ENCODE data around the gene PLSCR2. TPM values are rescaled to one million over a fixed set of nuclear protein-coding genes. Genes with fewer than 3 reads are reported as not detected.

Gene PLSCR2
- not detected for polyA plus RNA-seq

- H3K27ac Mint-ChIP-seq, result peak within 1 kb of the TSS in 4 of 6 donors; percentile 35 to 55 (median 43)
- peaks cover 1 to 9% (median 2%) of the 10 kb centered on the region in 3 donors for H3K27me3 Mint-ChIP-seq (ENCODE audit: low read depth in 3 of 3)
- H3K4me1 Mint-ChIP-seq, result peaks cover 6 to 13% of the 10 kb centered on the region in 2 donors
- H3K4me3 Mint-ChIP-seq, result peak within 1 kb of the TSS; percentile 75 to 83 (median 76)
- H3K9me3 Mint-ChIP-seq, result no peaks in the 10 kb centered on the region
- no peaks in the 10 kb centered on the region for H3K36me3 Mint-ChIP-seq
- DNase-seq, result peak; percentile 51 to 71 (median 62)
Measured at GRCh38 chr3:146469150-146470017, at the start of gene PLSCR2. Gene PLSCR2 (minus strand): TSS chr3:146469561. CDS start chr3:146459904, 9,657 bp downstream.

GRCh38 chr3:146517684-146518435 is 48.5 kb upstream of the PLSCR2 start:
- Mint-ChIP-seq H3K4me1 (peaks cover 11 to 26% of the 10 kb centered on the region in 2 donors), H3K4me3 (no peak overlapping the region), H3K36me3 (peaks cover 32 to 46% (median 38%) of the 10 kb centered on the region in 3 donors), H3K9me3 (no peaks in the 10 kb centered on the region), H3K27me3 (ENCODE audit: low read depth in 3 of 3) (peaks cover 0 to 3% (median 2%) of the 10 kb centered on the region in 3 donors), H3K27ac (peak overlapping the region in 2 of 6 donors; percentile 5 to 21)
- DNase-seq, result no peak

GRCh38 chr3:146513386-146514051 is 44.2 kb upstream of the PLSCR2 start:
- no peak for DNase-seq
- Mint-ChIP-seq H3K4me3 (no peak overlapping the region), H3K4me1 (peaks cover 11 to 18% of the 10 kb centered on the region in 2 donors), H3K27ac (peak overlapping the region in 5 of 6 donors; percentile 14 to 85 (median 69)), H3K27me3 (ENCODE audit: low read depth in 3 of 3) (peaks cover 0 to 3% (median 0%) of the 10 kb centered on the region in 3 donors), H3K9me3 (no peaks in the 10 kb centered on the region), H3K36me3 (peaks cover 14 to 43% (median 36%) of the 10 kb centered on the region in 3 donors)

- Mint-ChIP-seq H3K9me3 (no peaks in the 10 kb centered on the region), H3K27me3 (ENCODE audit: low read depth in 3 of 3) (peaks cover 0 to 3% (median 0%) of the 10 kb centered on the region in 3 donors), H3K36me3 (peaks cover 12 to 42% (median 38%) of the 10 kb centered on the region in 3 donors), H3K4me3 (no peak overlapping the region), H3K27ac (peak overlapping the region in 2 of 6 donors; percentile 27 to 63), H3K4me1 (peaks cover 11 to 18% of the 10 kb centered on the region in 2 donors)
- no peak for DNase-seq
Measured at GRCh38 chr3:146511402-146512134, 42.2 kb upstream of the PLSCR2 start.

- H3K9me3 Mint-ChIP-seq, result no peaks in the 10 kb centered on the region
- no peak overlapping the region for H3K4me3 Mint-ChIP-seq
- no peaks in the 10 kb centered on the region for H3K4me1 Mint-ChIP-seq
- no peak for DNase-seq
- peaks cover 6 to 37% (median 25%) of the 10 kb centered on the region in 3 donors for H3K36me3 Mint-ChIP-seq
- H3K27me3 Mint-ChIP-seq (ENCODE audit: low read depth in 3 of 3), result peaks cover 0 to 1% (median 0%) of the 10 kb centered on the region in 3 donors
- H3K27ac Mint-ChIP-seq, result no peak overlapping the region
Measured at GRCh38 chr3:146507331-146508120, 38.2 kb upstream of the PLSCR2 start.

- H3K4me3 Mint-ChIP-seq, result no peak overlapping the region
- H3K4me1 Mint-ChIP-seq, result no peaks in the 10 kb centered on the region
- H3K9me3 Mint-ChIP-seq, result no peaks in the 10 kb centered on the region
- peaks cover 4 to 26% (median 18%) of the 10 kb centered on the region in 3 donors for H3K36me3 Mint-ChIP-seq
- peaks cover 0 to 1% (median 0%) of the 10 kb centered on the region in 3 donors for H3K27me3 Mint-ChIP-seq (ENCODE audit: low read depth in 3 of 3)
- H3K27ac Mint-ChIP-seq, result no peak overlapping the region
- no peak for DNase-seq
Measured at GRCh38 chr3:146505516-146505915, 36.2 kb upstream of the PLSCR2 start.

GRCh38 chr3:146504498-146505197 is 35.3 kb upstream of the PLSCR2 start:
- no peak for DNase-seq
- H3K36me3 Mint-ChIP-seq, result peaks cover 0 to 22% (median 18%) of the 10 kb centered on the region in 3 donors
- no peak overlapping the region for H3K4me3 Mint-ChIP-seq
- H3K27me3 Mint-ChIP-seq (ENCODE audit: low read depth in 3 of 3), result peaks cover 0 to 1% (median 0%) of the 10 kb centered on the region in 3 donors
- H3K27ac Mint-ChIP-seq, result no peak overlapping the region
- H3K4me1 Mint-ChIP-seq, result no peaks in the 10 kb centered on the region
- no peaks in the 10 kb centered on the region for H3K9me3 Mint-ChIP-seq

- Mint-ChIP-seq H3K4me1 (peaks cover 2 to 4% of the 10 kb centered on the region in 2 donors), H3K27me3 (ENCODE audit: low read depth in 3 of 3) (peaks cover 0 to 1% (median 0%) of the 10 kb centered on the region in 3 donors), H3K27ac (no peak overlapping the region), H3K4me3 (no peak overlapping the region), H3K9me3 (no peaks in the 10 kb centered on the region), H3K36me3 (peaks cover 0 to 18% (median 17%) of the 10 kb centered on the region in 3 donors)
- DNase-seq, result no peak
Measured at GRCh38 chr3:146503461-146504202, 34.3 kb upstream of the PLSCR2 start.

GRCh38 chr3:146502887-146503460 is 33.6 kb upstream of the PLSCR2 start:
- Mint-ChIP-seq H3K36me3 (peaks cover 0 to 13% (median 12%) of the 10 kb centered on the region in 3 donors), H3K4me3 (no peak overlapping the region), H3K9me3 (no peaks in the 10 kb centered on the region), H3K27me3 (ENCODE audit: low read depth in 3 of 3) (peaks cover 1 to 4% (median 2%) of the 10 kb centered on the region in 3 donors), H3K4me1 (peaks cover 9 to 10% of the 10 kb centered on the region in 2 donors), H3K27ac (no peak overlapping the region)
- no peak for DNase-seq

GRCh38 chr3:146501752-146502151 is 32.4 kb upstream of the PLSCR2 start:
- Mint-ChIP-seq H3K4me3 (no peak overlapping the region), H3K4me1 (peaks cover 15 to 16% of the 10 kb centered on the region in 2 donors), H3K36me3 (peaks cover 0 to 13% (median 12%) of the 10 kb centered on the region in 3 donors), H3K27ac (no peak overlapping the region), H3K9me3 (no peaks in the 10 kb centered on the region), H3K27me3 (ENCODE audit: low read depth in 3 of 3) (peaks cover 1 to 5% (median 5%) of the 10 kb centered on the region in 3 donors)
- no peak for DNase-seq

- H3K27ac Mint-ChIP-seq, result no peak overlapping the region
- no peaks in the 10 kb centered on the region for H3K9me3 Mint-ChIP-seq
- DNase-seq, result no peak
- H3K4me3 Mint-ChIP-seq, result no peak overlapping the region
- peaks cover 0 to 12% (median 10%) of the 10 kb centered on the region in 3 donors for H3K36me3 Mint-ChIP-seq
- H3K27me3 Mint-ChIP-seq (ENCODE audit: low read depth in 3 of 3), result peaks cover 1 to 5% (median 5%) of the 10 kb centered on the region in 3 donors
- H3K4me1 Mint-ChIP-seq, result peaks cover 22 to 24% of the 10 kb centered on the region in 2 donors
Measured at GRCh38 chr3:146499701-146500100, 30.3 kb upstream of the PLSCR2 start.
